Measurements from ENCODE around the gene ITGA11. TPM values are rescaled to one million over a fixed set of nuclear protein-coding genes. Genes with fewer than 3 reads are reported as not detected.

ITGA11 gene
- total and polyA plus RNA-seq, 2 of the 4 experiments (the other 2 are of a cell fraction), result 4.1 to 6.6 TPM

DNA sequence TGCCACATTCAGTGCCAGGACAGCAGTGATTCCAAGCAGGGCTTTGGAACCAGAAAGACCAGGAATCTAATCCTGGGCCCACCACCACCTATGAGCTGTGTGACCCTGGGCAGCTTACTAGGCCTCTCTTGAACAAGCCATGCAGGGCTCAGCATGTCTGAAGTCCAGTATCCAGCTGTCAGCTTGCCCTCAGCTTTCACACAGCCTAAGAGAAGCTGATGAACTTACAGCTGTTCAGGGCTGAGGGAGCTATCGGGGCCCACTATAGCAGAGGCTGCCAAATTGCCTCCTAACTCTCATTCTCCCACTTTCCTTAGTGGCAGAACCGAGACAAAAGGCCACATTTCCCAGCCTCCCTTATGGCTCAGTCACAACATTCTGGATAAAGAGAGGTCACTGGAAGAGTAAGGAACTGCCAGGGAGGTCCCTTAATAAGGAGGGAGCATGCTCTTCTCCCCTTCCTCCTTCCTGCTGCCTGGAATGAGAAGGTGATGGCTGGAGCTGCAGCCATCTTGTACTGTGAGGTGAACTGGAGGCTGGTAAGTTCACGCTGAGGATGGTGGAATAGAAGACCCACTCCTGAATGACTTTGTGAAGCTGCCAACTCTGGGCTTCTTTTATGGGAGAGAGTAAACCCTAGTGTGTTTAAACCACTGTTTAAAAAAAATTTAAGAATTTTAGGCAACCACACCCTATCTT is 120.0 kb downstream of the ITGA11 start:
- Histone ChIP-seq H3K9me3 (ENCODE audit: control insufficient read depth, insufficient read depth, low read length) (peaks cover 2% of the 10 kb centered on the region; the same call in 1 of the 2 replicates), H2AFZ (replicated peaks; ENCODE audit: low read length, poor library complexity) (no peak overlapping the region), H3K4me2 (ENCODE audit: low read depth, low read length) (no peak overlapping the region), H3K14ac (replicated peaks; ENCODE audit: low read depth, low read length) (no peak overlapping the region), H3K9ac (ENCODE audit: low read depth, low read length) (no peak overlapping the region), H3K4me3 (ENCODE audit: insufficient read depth, low read depth, low read length) (no peak overlapping the region), H2BK20ac (ENCODE audit: low read depth, low read length) (no peak overlapping the region), H4K20me1 (ENCODE audit: insufficient read depth, low read length) (no peaks in the 10 kb centered on the region), H3K56ac (ENCODE audit: extremely low read depth, insufficient read depth, low read length) (no peak overlapping the region), H3K79me1 (ENCODE audit: low read depth in 1 of 2, low read length in 2 of 2) (no peaks in the 10 kb centered on the region), H4K8ac (ENCODE audit: low read depth in 2 of 2, low read length in 2 of 2) (no peak overlapping the region), H2BK15ac (ENCODE audit: low read depth, low read length) (0 out of 3 replicates have a peak overlapping the region, but pooled peaks have one; percentile 16), H4K91ac (ENCODE audit: insufficient read depth, low read depth, low read length) (no peak overlapping the region; the same call in 1 of the 2 replicates), H3K36me3 (ENCODE audit: control insufficient read depth, insufficient read depth, low read length) (peaks cover 4% of the 10 kb centered on the region; the same call in 1 of the 2 replicates), H3K18ac (ENCODE audit: low read depth, low read length) (no peak overlapping the region), H3K23ac (ENCODE audit: low read depth, low read length) (no peak overlapping the region), H2BK120ac (ENCODE audit: low read depth, low read length) (no peak overlapping the region), H3K27ac (ENCODE audit: insufficient read depth, low read length) (no peak overlapping the region), H3K4ac (ENCODE audit: low read depth, low read length) (peak overlapping the region; percentile 24; the same call in 1 of the 2 replicates), H3K27me3 (ENCODE audit: control insufficient read depth, insufficient read depth, low read length) (no peaks in the 10 kb centered on the region), H2AK9ac (replicated peaks; ENCODE audit: low read depth, low read length, poor library complexity) (no peak overlapping the region), H2BK5ac (ENCODE audit: low read depth, low read length, poor library complexity, severe bottlenecking) (no peak overlapping the region), H2AK5ac (ENCODE audit: low read depth, low read length) (peak overlapping the region; percentile 30; the same call in 1 of the 2 replicates), H3K4me1 (ENCODE audit: control insufficient read depth, insufficient read depth, low read length) (peaks cover 12% of the 10 kb centered on the region), H4K5ac (ENCODE audit: low read depth, low read length) (no peak overlapping the region), H3K9me1 (ENCODE audit: insufficient read depth, low read length) (0 out of 2 replicates have a peak, but pooled peaks cover 3% of the 10 kb centered on the region)
- TF ChIP-seq RAD21 (IDR thresholded peaks at IDR 0.05; ENCODE audit: low read length), result no peak
- no peak for TF ChIP-seq MXI1 (IDR thresholded peaks at IDR 0.05; ENCODE audit: borderline replicate concordance, low read depth, low read length)
- TF ChIP-seq, protein P1, sequence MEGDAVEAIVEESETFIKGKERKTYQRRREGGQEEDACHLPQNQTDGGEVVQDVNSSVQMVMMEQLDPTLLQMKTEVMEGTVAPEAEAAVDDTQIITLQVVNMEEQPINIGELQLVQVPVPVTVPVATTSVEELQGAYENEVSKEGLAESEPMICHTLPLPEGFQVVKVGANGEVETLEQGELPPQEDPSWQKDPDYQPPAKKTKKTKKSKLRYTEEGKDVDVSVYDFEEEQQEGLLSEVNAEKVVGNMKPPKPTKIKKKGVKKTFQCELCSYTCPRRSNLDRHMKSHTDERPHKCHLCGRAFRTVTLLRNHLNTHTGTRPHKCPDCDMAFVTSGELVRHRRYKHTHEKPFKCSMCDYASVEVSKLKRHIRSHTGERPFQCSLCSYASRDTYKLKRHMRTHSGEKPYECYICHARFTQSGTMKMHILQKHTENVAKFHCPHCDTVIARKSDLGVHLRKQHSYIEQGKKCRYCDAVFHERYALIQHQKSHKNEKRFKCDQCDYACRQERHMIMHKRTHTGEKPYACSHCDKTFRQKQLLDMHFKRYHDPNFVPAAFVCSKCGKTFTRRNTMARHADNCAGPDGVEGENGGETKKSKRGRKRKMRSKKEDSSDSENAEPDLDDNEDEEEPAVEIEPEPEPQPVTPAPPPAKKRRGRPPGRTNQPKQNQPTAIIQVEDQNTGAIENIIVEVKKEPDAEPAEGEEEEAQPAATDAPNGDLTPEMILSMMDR (conservative IDR thresholded peaks at IDR 0.05; ENCODE audit: low read depth, low read length), result no peak
- TF ChIP-seq CEBPB (IDR thresholded peaks at IDR 0.05; ENCODE audit: low read depth, low read length), result no peak
- TF ChIP-seq RCOR1 (IDR thresholded peaks at IDR 0.05; ENCODE audit: insufficient replicate concordance, low read length), result no peak
- TF ChIP-seq, protein P2, sequence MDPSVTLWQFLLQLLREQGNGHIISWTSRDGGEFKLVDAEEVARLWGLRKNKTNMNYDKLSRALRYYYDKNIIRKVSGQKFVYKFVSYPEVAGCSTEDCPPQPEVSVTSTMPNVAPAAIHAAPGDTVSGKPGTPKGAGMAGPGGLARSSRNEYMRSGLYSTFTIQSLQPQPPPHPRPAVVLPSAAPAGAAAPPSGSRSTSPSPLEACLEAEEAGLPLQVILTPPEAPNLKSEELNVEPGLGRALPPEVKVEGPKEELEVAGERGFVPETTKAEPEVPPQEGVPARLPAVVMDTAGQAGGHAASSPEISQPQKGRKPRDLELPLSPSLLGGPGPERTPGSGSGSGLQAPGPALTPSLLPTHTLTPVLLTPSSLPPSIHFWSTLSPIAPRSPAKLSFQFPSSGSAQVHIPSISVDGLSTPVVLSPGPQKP (IDR thresholded peaks at IDR 0.05; ENCODE audit: borderline replicate concordance, low read depth, low read length), result no peak
- TF ChIP-seq SMC3 (IDR thresholded peaks at IDR 0.05; ENCODE audit: low read depth, low read length), result no peak
- TF ChIP-seq NFE2L2 (IDR thresholded peaks at IDR 0.05; ENCODE audit: low read depth, low read length), result no peak
- no peak for TF ChIP-seq MAFK (IDR thresholded peaks at IDR 0.05; ENCODE audit: low read depth, low read length)
- no peak for TF ChIP-seq CHD1 (IDR thresholded peaks at IDR 0.05; ENCODE audit: low read depth, low read length)
- TF ChIP-seq BHLHE40 (IDR thresholded peaks at IDR 0.05; ENCODE audit: low read depth, low read length), result no peak
- TF ChIP-seq MAZ (IDR thresholded peaks at IDR 0.05; ENCODE audit: borderline replicate concordance, low read depth, low read length), result no peak
- no peak for TF ChIP-seq FOS (IDR thresholded peaks at IDR 0.05; ENCODE audit: low read depth, low read length)
- TF ChIP-seq POLR2A (IDR thresholded peaks at IDR 0.05; ENCODE audit: low read depth, low read length), result no peak
- TF ChIP-seq, protein P3, sequence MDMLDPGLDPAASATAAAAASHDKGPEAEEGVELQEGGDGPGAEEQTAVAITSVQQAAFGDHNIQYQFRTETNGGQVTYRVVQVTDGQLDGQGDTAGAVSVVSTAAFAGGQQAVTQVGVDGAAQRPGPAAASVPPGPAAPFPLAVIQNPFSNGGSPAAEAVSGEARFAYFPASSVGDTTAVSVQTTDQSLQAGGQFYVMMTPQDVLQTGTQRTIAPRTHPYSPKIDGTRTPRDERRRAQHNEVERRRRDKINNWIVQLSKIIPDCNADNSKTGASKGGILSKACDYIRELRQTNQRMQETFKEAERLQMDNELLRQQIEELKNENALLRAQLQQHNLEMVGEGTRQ (IDR thresholded peaks at IDR 0.05; ENCODE audit: low read depth, low read length), result no peak
- TF ChIP-seq RFX5 (IDR thresholded peaks at IDR 0.05; ENCODE audit: low read depth, low read length), result no peak
- ChIA-PET CTCF (no interaction called here), POLR2A (ENCODE audit: unreplicated experiment) (no interaction called here)
- DNase-seq (no peak), ATAC-seq (ENCODE audit: low read depth) (no peak)
- WGBS, 2 experiments (ENCODE audit: extremely low coverage in 2 of 2, insufficient read length in 1 of 2), result no CpG with 5 or more reads among the region's 3 CpGs
- in situ Hi-C loops (cut with MboI; ENCODE audit: low sequenced_read_pairs), result no loop called here
- intact Hi-C loops (cut with micrococcal nuclease), result no loop called here
- no TSS peak for BruUV-seq (replicated peaks)
- dilution Hi-C loops (cut with HindIII; ENCODE audit: low sequenced_read_pairs, unreplicated experiment), result no loop called here

Measured in IMR-90 (cell line).